HEK293 (cell line): ENCODE results near the gene MGME1.

Experiments
- CTCF ChIP-seq: fragments of 450-650 bp; formaldehyde crosslinking; IDR thresholded peaks from 2 replicates; pipeline ENCODE4 v1.5.1; 2016; ENCODE audit warnings: missing biosample characterization, missing genetic modification characterization
- EGR2 ChIP-seq: fragments of 450-650 bp; formaldehyde crosslinking; IDR thresholded peaks from 2 replicates; pipeline ENCODE4 v1.5.1; 2016; ENCODE audit warnings: low read depth, missing biosample characterization, missing genetic modification characterization
- KLF10 ChIP-seq: fragments of 450-650 bp; IDR thresholded peaks from 2 replicates; pipeline ENCODE4 v1.5.1; 2018; ENCODE audit warnings: missing biosample characterization, mild to moderate bottlenecking, missing genetic modification characterization
- SCRT2 ChIP-seq: fragments of 450-650 bp; formaldehyde crosslinking; IDR thresholded peaks from 2 replicates; pipeline ENCODE4 v1.5.1; 2016; ENCODE audit warnings: missing biosample characterization, missing genetic modification characterization
- SETDB1 ChIP-seq: IDR thresholded peaks from one replicate; pipeline ENCODE4 v1.6.1; 2017; ENCODE audit warnings: mild to moderate bottlenecking, low read length, moderate library complexity, mixed read lengths; ENCODE audit not compliant: insufficient read length
- SP2 ChIP-seq: fragments of 450-650 bp; formaldehyde crosslinking; IDR thresholded peaks from 2 replicates; pipeline ENCODE4 v1.5.1; 2016; ENCODE audit warnings: missing biosample characterization, missing genetic modification characterization
- ZBTB20 ChIP-seq: fragments of 450-650 bp; formaldehyde crosslinking; IDR thresholded peaks from 2 replicates; pipeline ENCODE4 v1.5.1; 2016; ENCODE audit warnings: missing biosample characterization, missing genetic modification characterization
- ZBTB21 ChIP-seq: fragments of 450-650 bp; formaldehyde crosslinking; IDR thresholded peaks from 2 replicates; pipeline ENCODE4 v1.5.1; 2017; ENCODE audit warnings: missing biosample characterization, missing genetic modification characterization
- ZBTB44 ChIP-seq: fragments of 450-650 bp; IDR thresholded peaks from 2 replicates; pipeline ENCODE4 v1.5.1; 2018; ENCODE audit warnings: missing biosample characterization, mild to moderate bottlenecking, missing genetic modification characterization
- ZBTB48 ChIP-seq: fragments of 450-650 bp; formaldehyde crosslinking; IDR thresholded peaks from 2 replicates; pipeline ENCODE4 v1.5.1; 2016; ENCODE audit warnings: missing biosample characterization, missing genetic modification characterization
- ZBTB6 ChIP-seq: fragments of 450-650 bp; formaldehyde crosslinking; IDR thresholded peaks from 2 replicates; pipeline ENCODE4 v1.5.1; 2017; ENCODE audit warnings: missing biosample characterization, missing genetic modification characterization
- ZFP37 ChIP-seq: fragments of 450-650 bp; formaldehyde crosslinking; IDR thresholded peaks from 2 replicates; pipeline ENCODE4 v1.5.1; 2016; ENCODE audit warnings: missing biosample characterization, missing genetic modification characterization
- ZFP69B ChIP-seq: fragments of 450-650 bp; formaldehyde crosslinking; IDR thresholded peaks from 2 replicates; pipeline ENCODE4 v1.5.1; 2016; ENCODE audit warnings: missing biosample characterization, missing genetic modification characterization
- ZNF112 ChIP-seq: fragments of 450-650 bp; formaldehyde crosslinking; IDR thresholded peaks from 2 replicates; pipeline ENCODE4 v1.5.0; 2017; ENCODE audit warnings: missing biosample characterization, missing genetic modification characterization
- ZNF121 ChIP-seq: fragments of 450-650 bp; formaldehyde crosslinking; IDR thresholded peaks from 2 replicates; pipeline ENCODE4 v1.5.1; 2016; ENCODE audit warnings: missing biosample characterization, missing genetic modification characterization
- ZNF155 ChIP-seq: fragments of 450-650 bp; formaldehyde crosslinking; IDR thresholded peaks from 2 replicates; pipeline ENCODE4 v1.5.1; 2016; ENCODE audit warnings: missing biosample characterization, missing genetic modification characterization
- ZNF175 ChIP-seq: fragments of 450-650 bp; formaldehyde crosslinking; IDR thresholded peaks from 2 replicates; pipeline ENCODE4 v1.5.1; 2016; ENCODE audit warnings: missing biosample characterization, missing genetic modification characterization
- ZNF184 ChIP-seq: fragments of 450-650 bp; IDR thresholded peaks from 2 replicates; pipeline ENCODE4 v1.5.1; 2018; ENCODE audit warnings: missing biosample characterization, mild to moderate bottlenecking, missing genetic modification characterization
- ZNF202 ChIP-seq: fragments of 450-650 bp; formaldehyde crosslinking; IDR thresholded peaks from 2 replicates; pipeline ENCODE4 v1.5.1; 2016; ENCODE audit warnings: missing biosample characterization, missing genetic modification characterization, borderline replicate concordance
- ZNF350 ChIP-seq: fragments of 450-650 bp; formaldehyde crosslinking; IDR thresholded peaks from 2 replicates; pipeline ENCODE4 v1.5.0; 2017; ENCODE audit warnings: missing biosample characterization, mild to moderate bottlenecking, missing genetic modification characterization
- ZNF394 ChIP-seq: fragments of 450-650 bp; formaldehyde crosslinking; IDR thresholded peaks from 2 replicates; pipeline ENCODE4 v1.5.1; 2016; ENCODE audit warnings: missing biosample characterization, missing genetic modification characterization, mild to moderate bottlenecking, moderate library complexity, borderline replicate concordance
- ZNF404 ChIP-seq: fragments of 450-650 bp; formaldehyde crosslinking; IDR thresholded peaks from 2 replicates; pipeline ENCODE4 v1.5.1; 2017; ENCODE audit warnings: missing biosample characterization, missing genetic modification characterization
- ZNF510 ChIP-seq: fragments of 450-650 bp; formaldehyde crosslinking; IDR thresholded peaks from 2 replicates; pipeline ENCODE4 v1.5.1; 2018; ENCODE audit warnings: mild to moderate bottlenecking, missing genetic modification characterization, missing biosample characterization; ENCODE audit not compliant: insufficient replicate concordance
- ZNF529 ChIP-seq: fragments of 450-650 bp; formaldehyde crosslinking; IDR thresholded peaks from 2 replicates; pipeline ENCODE4 v1.5.1; 2017; ENCODE audit warnings: missing genetic modification characterization, missing biosample characterization; ENCODE audit not compliant: insufficient replicate concordance
- ZNF544 ChIP-seq: fragments of 450-650 bp; formaldehyde crosslinking; IDR thresholded peaks from 2 replicates; pipeline ENCODE4 v1.5.0; 2017; ENCODE audit warnings: missing biosample characterization, missing genetic modification characterization
- ZNF560 ChIP-seq: fragments of 450-650 bp; formaldehyde crosslinking; IDR thresholded peaks from 2 replicates; pipeline ENCODE4 v1.5.1; 2017; ENCODE audit warnings: missing biosample characterization, missing genetic modification characterization, borderline replicate concordance
- ZNF561 ChIP-seq: fragments of 450-650 bp; IDR thresholded peaks from 2 replicates; pipeline ENCODE4 v1.5.1; 2018; ENCODE audit warnings: missing biosample characterization, missing genetic modification characterization, borderline replicate concordance
- ZNF600 ChIP-seq: fragments of 450-650 bp; formaldehyde crosslinking; IDR thresholded peaks from 2 replicates; pipeline ENCODE4 v1.5.1; 2016; ENCODE audit warnings: missing biosample characterization, missing genetic modification characterization
- ZNF623 ChIP-seq: fragments of 450-650 bp; formaldehyde crosslinking; IDR thresholded peaks from 2 replicates; pipeline ENCODE4 v1.5.1; 2016; ENCODE audit warnings: missing biosample characterization, missing genetic modification characterization
- ZNF830 ChIP-seq: fragments of 450-650 bp; IDR thresholded peaks from 2 replicates; pipeline ENCODE4 v1.5.0; 2018; ENCODE audit warnings: missing biosample characterization, missing genetic modification characterization, low read depth, mild to moderate bottlenecking, moderate library complexity
- ZNF843 ChIP-seq: fragments of 450-650 bp; formaldehyde crosslinking; IDR thresholded peaks from 2 replicates; pipeline ENCODE4 v1.5.1; 2016; ENCODE audit warnings: missing biosample characterization, missing genetic modification characterization
- TF ChIP-seq, protein P1 (sequence below): fragments of 450-650 bp; formaldehyde crosslinking; IDR thresholded peaks from 2 replicates; pipeline ENCODE4 v1.5.1; 2016; ENCODE audit warnings: missing biosample characterization, missing genetic modification characterization
- TF ChIP-seq, protein P2 (sequence below): fragments of 450-650 bp; formaldehyde crosslinking; IDR thresholded peaks from 2 replicates; pipeline ENCODE4 v1.5.1; 2016; ENCODE audit warnings: missing biosample characterization, missing genetic modification characterization

MGME1 gene

GRCh38 chr20:17968366-17969277, at the start of gene MGME1, which contains the start of gene SNX5 (continued):
- TF ChIP-seq CTCF (0 out of 2 replicates have a peak, but pooled peaks have one; percentile 33), KLF10 (tag by site-specific recombination) (peak; percentile 63; the same call in 1 of the 2 replicates), ZNF175 (tag by site-specific recombination) (no peak), ZNF121 (tag by site-specific recombination) (no peak), ZNF830 (tag by site-specific recombination) (no peak), ZNF394 (tag by site-specific recombination) (peak; percentile 89), SP2 (peak; percentile 64), ZNF843 (tag by site-specific recombination) (no peak), SETDB1 (no peak), ZNF155 (tag by site-specific recombination) (no peak), ZNF623 (no peak), ZBTB20 (tag by site-specific recombination) (peak; percentile 45; the same call in 1 of the 2 replicates), ZNF202 (tag by site-specific recombination) (no peak), ZNF529 (tag by site-specific recombination) (no peak), ZBTB44 (no peak), ZNF561 (tag by site-specific recombination) (no peak), EGR2 (tag by site-specific recombination) (0 out of 2 replicates have a peak, but pooled peaks have one; percentile 10), ZNF510 (tag by site-specific recombination) (no peak), ZFP37 (tag by site-specific recombination) (no peak), ZNF112 (tag by site-specific recombination) (no peak), ZBTB21 (tag by site-specific recombination) (peak; percentile 63; the same call in 1 of the 2 replicates), ZNF600 (tag by site-specific recombination) (no peak), ZBTB48 (tag by site-specific recombination) (0 out of 2 replicates have a peak, but pooled peaks have one; percentile 22), ZFP69B (tag by site-specific recombination) (peak; percentile 35; the same call in 1 of the 2 replicates), ZNF404 (no peak), ZNF544 (no peak), ZNF184 (tag by site-specific recombination) (no peak), ZNF560 (no peak), ZBTB6 (0 out of 2 replicates have a peak, but pooled peaks have one; percentile 7), SCRT2 (tag by site-specific recombination) (peak; percentile 47; the same call in 1 of the 2 replicates), ZNF350 (tag by site-specific recombination) (no peak)
- TF ChIP-seq, protein P1, sequence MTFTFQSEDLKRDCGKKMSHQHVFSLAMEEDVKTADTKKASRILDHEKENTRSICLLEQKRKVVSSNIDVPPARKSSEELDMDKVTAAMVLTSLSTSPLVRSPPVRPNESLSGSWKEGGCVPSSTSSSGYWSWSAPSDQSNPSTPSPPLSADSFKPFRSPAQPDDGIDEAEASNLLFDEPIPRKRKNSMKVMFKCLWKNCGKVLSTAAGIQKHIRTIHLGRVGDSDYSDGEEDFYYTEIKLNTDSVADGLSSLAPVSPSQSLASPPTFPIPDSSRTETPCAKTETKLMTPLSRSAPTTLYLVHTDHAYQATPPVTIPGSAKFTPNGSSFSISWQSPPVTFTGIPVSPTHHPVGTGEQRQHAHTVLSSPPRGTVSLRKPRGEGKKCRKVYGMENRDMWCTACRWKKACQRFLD = no peak
- TF ChIP-seq, protein P2, sequence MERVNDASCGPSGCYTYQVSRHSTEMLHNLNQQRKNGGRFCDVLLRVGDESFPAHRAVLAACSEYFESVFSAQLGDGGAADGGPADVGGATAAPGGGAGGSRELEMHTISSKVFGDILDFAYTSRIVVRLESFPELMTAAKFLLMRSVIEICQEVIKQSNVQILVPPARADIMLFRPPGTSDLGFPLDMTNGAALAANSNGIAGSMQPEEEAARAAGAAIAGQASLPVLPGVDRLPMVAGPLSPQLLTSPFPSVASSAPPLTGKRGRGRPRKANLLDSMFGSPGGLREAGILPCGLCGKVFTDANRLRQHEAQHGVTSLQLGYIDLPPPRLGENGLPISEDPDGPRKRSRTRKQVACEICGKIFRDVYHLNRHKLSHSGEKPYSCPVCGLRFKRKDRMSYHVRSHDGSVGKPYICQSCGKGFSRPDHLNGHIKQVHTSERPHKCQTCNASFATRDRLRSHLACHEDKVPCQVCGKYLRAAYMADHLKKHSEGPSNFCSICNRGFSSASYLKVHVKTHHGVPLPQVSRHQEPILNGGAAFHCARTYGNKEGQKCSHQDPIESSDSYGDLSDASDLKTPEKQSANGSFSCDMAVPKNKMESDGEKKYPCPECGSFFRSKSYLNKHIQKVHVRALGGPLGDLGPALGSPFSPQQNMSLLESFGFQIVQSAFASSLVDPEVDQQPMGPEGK (tag by site-specific recombination) = peak; percentile 33; the same call in 1 of the 2 replicates
